ELR (cell line): ENCODE data around the gene CFAP74.

Experiments used
- DNase-seq: peaks from one replicate; pipeline ENCODE4 v3.0.0-alpha.2; 2015; ENCODE audit warnings: low read depth

Gene CFAP74

DNA sequence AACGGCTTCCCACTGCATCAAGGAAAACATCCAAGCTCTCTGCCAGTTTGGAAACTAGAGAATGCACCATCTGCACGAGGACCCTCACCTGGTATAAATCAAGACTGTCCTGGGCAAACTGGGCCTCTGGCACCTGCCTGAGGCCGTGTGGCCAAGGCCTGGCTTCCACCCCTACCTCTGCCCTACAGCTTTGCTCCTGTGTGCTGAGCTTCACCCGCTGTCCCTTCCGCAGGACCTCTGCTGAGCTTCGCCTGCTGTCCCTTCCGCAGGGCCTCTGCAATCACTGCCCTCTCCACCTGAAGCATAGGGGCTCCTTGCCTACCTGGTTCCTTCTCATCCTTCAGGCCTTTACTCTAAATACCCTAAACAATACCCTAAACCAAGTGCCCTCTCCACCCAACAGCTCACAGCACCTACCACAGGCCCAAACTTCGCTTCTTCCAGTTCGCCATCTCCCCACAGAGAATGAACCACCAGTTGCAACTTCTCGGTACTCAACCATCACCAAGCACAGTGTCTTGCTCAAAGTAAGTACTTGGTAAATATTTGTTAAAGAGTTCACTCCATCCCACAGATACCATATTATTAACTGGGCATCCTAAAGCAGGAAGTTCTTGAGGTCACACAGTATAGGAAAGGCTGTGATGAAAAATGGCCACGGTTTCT is 131.1 kb downstream of the CFAP74 start:
- no peak for DNase-seq
